HCT116 (cell line): ENCODE measurements around the gene TRMT10C. TPM values are rescaled to one million over a fixed set of nuclear protein-coding genes. Genes with fewer than 3 reads are reported as not detected.

Experiments used
- ATAC-seq: fragments of 200-7000 bp; cut with Tn5 transposase; 2 replicates; pipeline ENCODE4 v1.9.1; 2020; ENCODE audit warnings: mild to moderate bottlenecking, moderate library complexity
- BruUV-seq: library from RNA; stranded (reverse); fragments of 400-500 nt; replicated peaks from 2 replicates; lab custom pipeline; 2021; lab: Mats Ljungman, UMichigan
- CTCF ChIA-PET: fragments of 300-600 bp; sonication (Branson Sonifier 250); formaldehyde crosslinking; loops from one replicate; lab custom pipeline; 2021; ENCODE audit warnings: antibody characterized with exemption; lab: Charles Lee
- POLR2A ChIA-PET: fragments of 300-600, 350-600 bp; sonication (Branson Sonifier 250); formaldehyde crosslinking; loops from one replicate; lab custom pipeline; 2021; ENCODE audit warnings: antibody characterized with exemption; lab: Charles Lee
- RAD21 ChIA-PET, 2 experiments: fragments of 300-600 bp; sonication (Branson Sonifier 250); formaldehyde crosslinking; loops; one replicate each; lab custom pipeline; 2023; ENCODE audit warnings: low total read pairs in 2 of 2; ENCODE audit not compliant: uncharacterized antibody in 2 of 2, unreplicated experiment in 2 of 2, low non-redundant PET in 1 of 2; lab: Charles Lee
- DNase-seq: peaks from one replicate; pipeline ENCODE4 v3.0.0-alpha.2; 2010; ENCODE audit warnings: low read depth, low spot score
- H2AFZ ChIP-seq: fragments of 200-600 bp; shearing (Covaris generic), sonication (generic); 2 replicates; pipeline ENCODE4 v1.6.1; 2017; ENCODE audit warnings: low read depth, mixed run types, mixed read lengths, antibody characterized with exemption, low read length; ENCODE audit not compliant: poor library complexity, severe bottlenecking
- H3K27ac ChIP-seq: 2 replicates; pipeline ENCODE4 v1.5.1; 2012; ENCODE audit warnings: low read depth, low read length
- H3K27me3 ChIP-seq: fragments of 200-600 bp; sonication (generic); 2 replicates; pipeline ENCODE4 v1.6.1; 2016; ENCODE audit warnings: mixed run types, low read length, mixed read lengths; ENCODE audit not compliant: insufficient read depth
- H3K36me3 ChIP-seq, 2 experiments: fragments of 200-500 bp in 1 of 2; fragments of 200-600 bp in 1 of 2; sonication (Bioruptor generic) in 1 of 2; sonication (generic) in 1 of 2; 2 replicates each; pipeline versions ENCODE4 v1.5.1 to v1.6.1; 2014 to 2016; ENCODE audit warnings: low read length in 2 of 2, inconsistent platforms in 1 of 2, mixed read lengths in 1 of 2, mixed run types in 1 of 2; ENCODE audit not compliant: insufficient read depth in 2 of 2, control insufficient read depth in 1 of 2
- H3K4me1 ChIP-seq, 2 experiments: fragments of 200-600 bp in 1 of 2; sonication (generic) in 1 of 2; 2 replicates each; pipeline versions ENCODE4 v1.5.1 to v1.6.1; 2012 to 2017; ENCODE audit warnings: low read length in 2 of 2, inconsistent platforms in 1 of 2, mild to moderate bottlenecking in 1 of 2, mixed read lengths in 1 of 2, mixed run types in 1 of 2, moderate library complexity in 1 of 2; ENCODE audit not compliant: insufficient read depth in 2 of 2, control insufficient read depth in 1 of 2
- H3K4me2 ChIP-seq: fragments of 200-600 bp; sonication (generic); 2 replicates; pipeline ENCODE4 v1.6.1; 2017; ENCODE audit warnings: mixed run types, low read length, mixed read lengths
- H3K4me3 ChIP-seq, 2 experiments: fragments of 200-600 bp in 1 of 2; sonication (generic) in 1 of 2; replicated peaks in 1 of 2; 2 replicates each; pipeline ENCODE4 v1.5.1; 2011 to 2016; ENCODE audit warnings: low read length in 2 of 2, control low read depth in 1 of 2, low read depth in 1 of 2, mild to moderate bottlenecking in 1 of 2, mixed read lengths in 1 of 2, mixed run types in 1 of 2
- H3K79me2 ChIP-seq: fragments of 200-600 bp; sonication (generic); 2 replicates; pipeline ENCODE4 v1.6.1; 2017; ENCODE audit warnings: mild to moderate bottlenecking, mixed run types, low read length, moderate library complexity, mixed read lengths; ENCODE audit not compliant: insufficient read depth
- H3K9ac ChIP-seq: fragments of 200-600 bp; sonication (generic); 2 replicates; pipeline ENCODE4 v1.6.1; 2016; ENCODE audit warnings: low read length, mixed read lengths
- H3K9me2 ChIP-seq: fragments of 200-600 bp; sonication (generic), shearing (Covaris generic); 2 replicates; pipeline ENCODE4 v1.6.1; 2017; ENCODE audit warnings: mixed run types, mild to moderate bottlenecking, moderate library complexity; ENCODE audit not compliant: insufficient read depth
- H3K9me3 ChIP-seq, 2 experiments: fragments of 200-500 bp in 1 of 2; fragments of 200-600 bp in 1 of 2; sonication (Bioruptor generic) in 1 of 2; sonication (generic) in 1 of 2; 2 replicates each; pipeline ENCODE4 v1.6.1; 2014 to 2017; ENCODE audit warnings: low read length in 2 of 2, mixed read lengths in 2 of 2, inconsistent platforms in 1 of 2, low read depth in 1 of 2, mild to moderate bottlenecking in 1 of 2, mixed run types in 1 of 2, moderate library complexity in 1 of 2; ENCODE audit not compliant: control insufficient read depth in 1 of 2, insufficient read depth in 1 of 2
- H4K20me1 ChIP-seq: fragments of 200-600 bp; sonication (generic), shearing (Covaris generic); 2 replicates; pipeline ENCODE4 v1.6.1; 2017; ENCODE audit warnings: mixed run types, mild to moderate bottlenecking, moderate library complexity; ENCODE audit not compliant: insufficient read depth
- CBX3 ChIP-seq: IDR thresholded peaks from 2 replicates; pipeline ENCODE4 v1.6.1; 2012; ENCODE audit warnings: low read depth
- ELF1 ChIP-seq: IDR thresholded peaks from 2 replicates; pipeline ENCODE4 v1.6.1; 2012; ENCODE audit warnings: low read depth, borderline replicate concordance
- EZH2 ChIP-seq: fragments of 200-600 bp; sonication (generic); IDR thresholded peaks from 2 replicates; pipeline ENCODE4 v1.6.1; 2017; ENCODE audit warnings: antibody characterized with exemption, mixed run types
- EZH2phosphoT487 ChIP-seq: fragments of 200-600 bp; IDR thresholded peaks from 2 replicates; pipeline ENCODE4 v1.6.1; 2018; ENCODE audit warnings: antibody characterized with exemption, borderline replicate concordance
- POLR2A ChIP-seq: IDR thresholded peaks from 2 replicates; pipeline ENCODE4 v1.7.0; 2011; ENCODE audit warnings: borderline replicate concordance; ENCODE audit not compliant: insufficient read depth, insufficient read length; ENCODE audit errors: extremely low read depth
- TCF7L2 ChIP-seq: IDR thresholded peaks from 2 replicates; pipeline ENCODE4 v1.7.0; 2011; ENCODE audit warnings: borderline replicate concordance, inconsistent platforms; ENCODE audit not compliant: insufficient read depth, insufficient read length; ENCODE audit errors: extremely low read depth
- YY1 ChIP-seq: IDR thresholded peaks from 2 replicates; pipeline ENCODE4 v1.6.1; 2011; ENCODE audit warnings: low read length, low read depth, moderate library complexity, mild to moderate bottlenecking; ENCODE audit not compliant: insufficient replicate concordance; ENCODE audit errors: extremely low read depth
- ZFX ChIP-seq: fragments of 450-650 bp; IDR thresholded peaks from 2 replicates; pipeline ENCODE4 v1.6.1; 2017
- intact Hi-C: fragments of 100-400 bp; cut with micrococcal nuclease; formaldehyde crosslinking; loops from 2 replicates; pipeline ENCODE4 v1.10.0; 2022
- total RNA-seq: library from RNA; stranded (reverse); gene quantifications from one replicate; pipeline ENCODE4 v1.2.1, GENCODE V29; 2021; ENCODE audit not compliant: unreplicated experiment
- TF ChIP-seq, protein P1 (sequence below), 3 experiments: fragments of 200-600 bp in 1 of 3; sonication (generic) in 1 of 3; IDR thresholded peaks in 2 of 3; conservative IDR thresholded peaks in 1 of 3; 2 replicates each; pipeline ENCODE4 v1.5.1; 2012 to 2017; ENCODE audit warnings: low read depth in 2 of 3, low read length in 2 of 3, antibody characterized with exemption in 1 of 3, borderline replicate concordance in 1 of 3, control low read depth in 1 of 3, mild to moderate bottlenecking in 1 of 3, mixed read lengths in 1 of 3, mixed run types in 1 of 3, moderate library complexity in 1 of 3; ENCODE audit not compliant: insufficient read depth in 1 of 3

The TRMT10C gene
- total RNA-seq, 1 experiment from 2014 or later: 36.4 TPM

DNA sequence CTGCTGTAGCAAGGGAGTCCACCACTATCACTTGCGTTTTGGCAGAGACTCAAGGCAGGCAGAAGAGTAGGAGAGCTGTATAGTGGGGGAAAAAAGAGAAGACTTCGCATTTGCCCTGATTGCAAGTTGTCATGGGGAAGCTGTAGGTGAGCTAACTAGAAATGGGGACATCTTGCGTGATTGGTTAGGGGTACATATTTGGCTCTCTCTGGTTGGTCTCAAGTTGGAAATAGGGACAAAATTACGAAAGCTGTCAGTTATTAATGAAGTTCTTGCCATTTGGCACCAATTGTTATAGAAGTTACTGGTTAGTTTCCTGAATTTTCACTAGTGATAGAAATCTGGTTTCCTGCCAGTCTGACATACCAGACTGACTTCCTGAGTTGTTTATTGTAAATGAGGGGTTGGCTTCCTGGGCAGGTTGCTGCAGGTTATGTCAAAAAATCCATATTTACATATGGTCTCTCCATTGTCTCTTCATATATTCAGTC, 40.4 kb upstream of the TRMT10C start:
- Histone ChIP-seq H3K27ac (no peak overlapping the region), H3K4me3 (no peak overlapping the region), H2AFZ (no peak overlapping the region), H3K9me2 (no peaks in the 10 kb centered on the region), H3K9me3 (no peaks in the 10 kb centered on the region), H3K9ac (no peak overlapping the region), H3K4me2 (no peak overlapping the region), H4K20me1 (no peaks in the 10 kb centered on the region), H3K4me1 (no peaks in the 10 kb centered on the region), H3K79me2 (no peaks in the 10 kb centered on the region), H3K36me3 (no peaks in the 10 kb centered on the region), H3K27me3 (no peaks in the 10 kb centered on the region)
- CTCF ChIA-PET: no interaction called here
- TF ChIP-seq CBX3 (no peak), EZH2phosphoT487 (no peak), TCF7L2 (no peak), POLR2A (no peak), YY1 (no peak), ELF1 (no peak), EZH2 (no peak), ZFX (no peak)
- TF ChIP-seq, protein P1, sequence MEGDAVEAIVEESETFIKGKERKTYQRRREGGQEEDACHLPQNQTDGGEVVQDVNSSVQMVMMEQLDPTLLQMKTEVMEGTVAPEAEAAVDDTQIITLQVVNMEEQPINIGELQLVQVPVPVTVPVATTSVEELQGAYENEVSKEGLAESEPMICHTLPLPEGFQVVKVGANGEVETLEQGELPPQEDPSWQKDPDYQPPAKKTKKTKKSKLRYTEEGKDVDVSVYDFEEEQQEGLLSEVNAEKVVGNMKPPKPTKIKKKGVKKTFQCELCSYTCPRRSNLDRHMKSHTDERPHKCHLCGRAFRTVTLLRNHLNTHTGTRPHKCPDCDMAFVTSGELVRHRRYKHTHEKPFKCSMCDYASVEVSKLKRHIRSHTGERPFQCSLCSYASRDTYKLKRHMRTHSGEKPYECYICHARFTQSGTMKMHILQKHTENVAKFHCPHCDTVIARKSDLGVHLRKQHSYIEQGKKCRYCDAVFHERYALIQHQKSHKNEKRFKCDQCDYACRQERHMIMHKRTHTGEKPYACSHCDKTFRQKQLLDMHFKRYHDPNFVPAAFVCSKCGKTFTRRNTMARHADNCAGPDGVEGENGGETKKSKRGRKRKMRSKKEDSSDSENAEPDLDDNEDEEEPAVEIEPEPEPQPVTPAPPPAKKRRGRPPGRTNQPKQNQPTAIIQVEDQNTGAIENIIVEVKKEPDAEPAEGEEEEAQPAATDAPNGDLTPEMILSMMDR (IDR thresholded peaks at IDR 0.05 in 2 of 3, conservative IDR thresholded peaks at IDR 0.05 in 1 of 3; ENCODE audit: borderline replicate concordance in 1 of 3, insufficient read depth in 1 of 3, low read depth in 2 of 3, low read length in 2 of 3): no peak
- ATAC-seq (no peak), DNase-seq (no peak)
- POLR2A ChIA-PET: no interaction called here
- RAD21 ChIA-PET: no interaction called here
- BruUV-seq: no TSS peak
- intact Hi-C loops: no loop called here
